Measurements from ENCODE around the gene EPS8L3.

EPS8L3 gene

DNA sequence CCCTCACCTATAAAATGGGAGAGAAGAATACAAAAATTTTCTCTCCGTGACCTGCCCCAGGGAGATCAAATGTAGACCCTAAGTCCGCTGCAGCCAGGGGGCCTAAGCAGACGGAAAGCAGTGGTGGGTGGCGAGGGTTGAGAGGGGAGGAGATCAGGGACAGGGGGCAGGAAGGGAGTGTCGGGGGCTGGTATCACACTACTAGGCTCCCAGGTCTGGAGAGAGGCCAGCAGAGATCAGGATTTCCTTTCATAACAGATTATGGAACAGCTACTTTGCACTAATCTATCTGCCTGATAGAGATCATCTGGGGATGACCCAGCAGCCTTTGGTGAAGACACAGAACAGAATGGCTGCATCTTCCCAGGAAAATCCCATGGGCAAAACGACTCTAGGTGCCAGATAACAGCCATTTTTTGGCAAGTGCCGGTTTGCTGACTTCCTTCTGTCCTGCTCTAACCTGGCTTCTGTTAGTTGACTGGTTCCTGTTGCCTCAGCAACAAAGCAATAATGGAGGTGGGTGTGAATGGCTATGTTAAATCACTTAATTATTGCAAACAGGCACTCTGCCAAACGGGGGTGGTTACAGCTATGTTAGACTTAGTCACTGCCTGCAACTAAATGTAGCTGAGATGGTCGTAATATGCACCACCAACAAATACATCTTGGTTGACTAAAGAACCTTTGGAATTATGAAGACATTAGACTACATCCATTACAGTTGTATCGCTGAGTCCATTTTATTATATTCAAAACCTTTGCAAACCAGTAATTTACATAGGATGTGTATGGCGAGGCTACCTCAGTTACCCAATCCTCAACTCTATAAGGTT lies 30.0 kb upstream of the EPS8L3 start:
- peak; percentile 95 for DNase-seq

DNA sequence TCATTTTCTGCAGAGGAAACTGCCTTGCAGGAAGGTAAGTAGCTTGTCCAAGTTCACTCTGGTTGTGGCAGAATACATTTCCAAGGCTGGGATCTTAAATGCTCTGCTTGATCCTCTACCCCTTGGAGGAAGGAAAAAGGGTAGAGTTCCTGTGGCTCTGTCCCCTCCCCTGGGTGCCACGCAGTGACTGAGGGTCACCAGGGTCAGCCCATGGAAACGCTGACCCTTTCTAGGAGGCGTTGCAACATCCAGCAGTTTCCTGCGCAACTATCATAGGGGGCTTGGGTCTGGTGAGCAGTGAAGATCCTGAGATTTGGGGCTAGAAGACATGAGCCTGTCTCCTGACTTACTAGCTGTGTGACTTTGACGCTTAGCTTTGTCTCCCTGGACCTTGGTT lies 29.4 kb upstream of the EPS8L3 start:
- DNase-seq, result peak; percentile 41

DNA sequence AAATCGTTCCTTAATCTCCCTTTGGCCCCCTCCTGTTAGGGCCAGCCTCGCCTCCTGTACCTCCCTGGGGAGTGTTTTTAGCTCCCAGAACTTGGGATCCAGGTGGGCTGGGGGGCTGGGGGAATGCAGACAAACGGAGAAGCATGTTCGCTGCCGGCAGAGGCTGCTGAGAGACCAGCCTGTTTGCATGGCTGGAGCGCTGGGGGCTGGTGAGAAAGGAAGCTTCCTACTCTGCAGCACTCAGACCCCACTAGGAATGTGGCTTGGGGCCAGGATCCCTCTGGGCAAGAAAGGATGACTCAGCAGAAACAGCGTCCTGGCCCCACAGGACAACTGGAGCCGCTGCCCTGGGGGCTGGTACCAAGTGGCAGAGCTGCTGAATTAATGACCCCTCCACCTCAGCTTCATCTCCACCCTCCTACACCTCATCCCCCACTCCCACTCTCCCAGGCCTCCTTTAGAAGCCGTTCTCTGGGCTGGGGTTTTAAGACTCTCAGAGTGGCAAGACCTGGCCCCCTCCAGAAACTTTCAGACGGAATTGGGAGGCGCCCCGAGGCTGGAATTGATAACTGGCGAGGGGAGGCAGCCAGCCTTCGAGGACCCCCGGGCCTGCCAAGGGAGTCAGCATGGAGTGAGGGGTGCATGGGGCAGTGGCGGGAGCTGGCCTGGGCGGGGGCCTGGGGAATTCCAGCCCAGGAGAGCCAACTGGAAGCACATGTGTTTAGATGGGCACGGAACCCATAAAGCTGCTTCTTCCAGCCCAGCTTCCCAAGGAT lies 28.5 kb upstream of the EPS8L3 start:
- peak; percentile 94 for DNase-seq

DNA sequence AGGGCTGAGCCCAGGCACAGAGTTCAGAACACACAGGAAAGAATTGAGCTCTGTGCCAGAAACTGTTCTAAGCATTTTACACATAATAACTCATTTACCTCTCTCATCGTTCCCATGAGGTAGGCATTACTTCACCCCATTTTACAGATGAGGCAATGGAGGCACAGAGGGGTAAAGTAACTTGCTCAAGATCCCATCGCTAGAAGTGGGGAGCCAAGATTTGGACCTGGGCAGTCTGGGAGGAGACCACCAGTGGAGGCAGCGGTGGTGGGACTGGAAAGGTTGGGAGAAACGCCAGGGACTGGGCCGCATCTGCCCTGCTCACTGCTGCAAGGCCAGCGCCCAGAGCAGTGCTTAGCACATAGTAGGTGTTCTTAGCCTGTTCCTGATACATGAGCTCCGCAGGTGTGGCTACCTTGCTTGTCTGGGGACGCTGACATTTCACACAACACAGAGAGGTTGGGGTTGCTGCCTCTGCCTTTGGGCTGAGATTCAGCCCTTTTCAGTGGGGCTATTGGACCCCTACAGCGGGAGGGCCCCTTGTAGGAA lies 27.8 kb upstream of the EPS8L3 start:
- DNase-seq, result no peak

DNA sequence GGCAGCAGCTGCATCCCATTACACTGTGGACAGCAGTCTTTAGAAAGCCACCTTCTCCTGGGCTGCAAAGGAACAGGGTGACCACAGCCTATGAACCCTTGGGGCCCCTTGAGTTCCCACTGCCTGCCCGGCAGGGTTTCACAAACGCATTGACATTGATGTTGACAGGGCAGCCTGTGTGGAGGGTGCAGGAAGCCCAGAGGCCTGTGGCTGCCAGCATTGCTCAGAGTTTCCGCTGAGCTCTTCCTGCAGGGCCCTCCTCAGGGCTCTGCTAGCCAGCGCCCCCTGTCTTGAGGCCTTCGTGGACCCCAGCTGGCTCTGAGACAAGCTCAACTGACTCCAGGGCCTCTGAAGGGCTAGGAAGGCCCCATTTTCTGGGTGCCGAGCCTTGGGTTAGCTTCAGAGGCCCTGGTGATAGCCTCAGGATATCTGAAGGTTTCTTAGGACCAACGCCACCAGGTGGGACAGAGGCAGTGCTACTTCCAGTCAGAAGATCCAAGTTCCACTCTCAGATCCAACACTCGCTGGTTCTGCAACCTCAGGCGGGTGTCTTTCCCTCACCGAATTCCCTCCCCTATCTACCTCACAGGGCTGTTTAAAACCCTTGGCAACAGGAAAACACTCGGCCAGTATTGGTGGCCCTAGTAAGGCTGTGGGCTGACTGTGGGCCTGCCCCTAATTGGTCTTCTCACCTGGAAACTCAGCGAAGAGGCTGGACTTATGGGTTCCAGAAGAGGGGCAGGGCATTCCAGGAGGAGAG lies 27.2 kb upstream of the EPS8L3 start:
- DNase-seq, result no peak

DNA sequence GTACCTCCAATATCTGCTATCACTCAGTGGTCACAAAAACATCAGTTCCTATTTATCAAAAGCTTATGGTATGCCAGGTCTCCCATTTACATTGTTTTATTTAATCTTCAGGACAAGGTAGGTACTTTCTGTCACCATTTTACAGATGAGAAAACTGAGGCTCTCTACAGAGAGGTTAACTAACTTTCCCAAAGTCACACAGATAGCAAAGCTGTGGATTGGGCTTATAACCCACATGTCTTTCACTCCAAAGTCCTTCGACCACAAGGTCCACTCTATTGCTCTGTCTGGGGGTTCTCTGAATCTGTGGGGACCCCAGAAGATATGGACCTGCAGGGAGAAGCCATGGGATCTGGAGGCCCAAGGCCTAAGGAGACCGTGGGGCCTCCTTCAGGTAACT lies 26.6 kb upstream of the EPS8L3 start:
- DNase-seq, result no peak

DNA sequence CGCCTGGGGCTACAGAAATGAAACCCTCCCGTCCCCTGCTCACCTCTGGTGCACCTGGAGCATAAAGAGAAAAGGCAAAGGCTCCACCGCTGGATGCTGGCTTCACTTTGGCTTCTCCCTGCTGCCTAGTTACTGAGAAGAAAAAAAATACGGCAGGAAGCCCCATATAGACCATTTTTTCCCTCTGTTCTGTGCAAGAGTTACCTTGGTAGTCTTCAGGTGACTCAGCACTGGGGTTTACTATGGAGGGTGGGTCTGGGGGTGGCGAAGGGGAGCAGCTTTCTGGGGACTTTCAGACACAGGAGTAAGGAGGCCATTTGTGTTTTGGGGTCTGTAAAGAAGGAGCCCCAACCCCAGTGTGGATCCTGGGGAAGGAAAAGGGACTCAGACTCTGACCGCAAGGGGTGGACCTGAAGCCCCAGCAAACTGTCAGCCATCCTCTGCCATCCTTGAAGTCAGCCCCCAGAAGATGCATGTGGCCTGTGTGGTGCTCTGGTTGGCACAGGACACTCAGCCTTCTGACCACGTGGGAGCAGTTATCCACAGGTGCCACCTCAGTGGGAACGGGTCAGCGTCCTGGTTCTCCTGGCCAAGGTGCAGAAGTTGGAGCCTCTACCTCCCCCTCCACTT lies 25.9 kb upstream of the EPS8L3 start:
- DNase-seq, result no peak

DNA sequence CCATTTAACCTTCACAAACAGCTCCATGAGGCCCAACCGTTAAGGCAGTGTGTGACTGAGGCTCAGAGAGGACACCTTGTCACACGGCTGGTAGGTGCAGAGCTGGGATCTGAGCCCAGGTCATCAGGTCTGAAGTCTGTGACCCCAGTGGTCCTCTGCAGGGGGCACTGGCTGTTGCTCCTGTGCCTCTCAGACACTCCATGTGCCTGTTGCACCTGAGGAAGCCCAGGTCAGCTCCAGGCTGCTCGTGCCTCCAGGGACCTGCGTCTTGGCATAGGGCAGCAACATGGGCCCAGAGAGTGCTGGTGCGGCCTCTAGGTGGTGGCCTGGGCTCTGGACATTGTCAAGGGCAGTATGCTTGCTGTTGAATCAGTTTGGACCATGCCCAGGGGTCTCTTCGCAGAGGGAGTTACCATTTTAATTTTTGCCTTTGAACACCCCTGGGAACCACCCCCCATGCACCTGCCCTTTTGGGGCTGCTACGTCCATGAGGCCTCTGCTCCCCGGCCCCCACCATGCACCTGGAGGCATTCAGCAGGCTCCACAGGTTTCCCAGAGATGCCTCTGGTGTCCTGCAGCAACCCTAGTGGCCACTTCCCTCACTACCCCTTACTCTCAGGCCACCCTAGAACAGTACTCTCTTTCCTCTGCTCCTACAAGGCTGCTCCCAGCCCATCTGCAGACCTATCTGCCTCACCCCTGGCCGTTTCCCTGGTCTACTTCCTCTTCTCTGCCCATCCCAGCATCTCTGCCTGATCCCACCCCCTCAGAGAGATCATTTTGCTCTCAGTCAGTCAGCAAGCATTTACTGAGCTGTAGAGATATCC lies 25.2 kb upstream of the EPS8L3 start:
- DNase-seq, result no peak

DNA sequence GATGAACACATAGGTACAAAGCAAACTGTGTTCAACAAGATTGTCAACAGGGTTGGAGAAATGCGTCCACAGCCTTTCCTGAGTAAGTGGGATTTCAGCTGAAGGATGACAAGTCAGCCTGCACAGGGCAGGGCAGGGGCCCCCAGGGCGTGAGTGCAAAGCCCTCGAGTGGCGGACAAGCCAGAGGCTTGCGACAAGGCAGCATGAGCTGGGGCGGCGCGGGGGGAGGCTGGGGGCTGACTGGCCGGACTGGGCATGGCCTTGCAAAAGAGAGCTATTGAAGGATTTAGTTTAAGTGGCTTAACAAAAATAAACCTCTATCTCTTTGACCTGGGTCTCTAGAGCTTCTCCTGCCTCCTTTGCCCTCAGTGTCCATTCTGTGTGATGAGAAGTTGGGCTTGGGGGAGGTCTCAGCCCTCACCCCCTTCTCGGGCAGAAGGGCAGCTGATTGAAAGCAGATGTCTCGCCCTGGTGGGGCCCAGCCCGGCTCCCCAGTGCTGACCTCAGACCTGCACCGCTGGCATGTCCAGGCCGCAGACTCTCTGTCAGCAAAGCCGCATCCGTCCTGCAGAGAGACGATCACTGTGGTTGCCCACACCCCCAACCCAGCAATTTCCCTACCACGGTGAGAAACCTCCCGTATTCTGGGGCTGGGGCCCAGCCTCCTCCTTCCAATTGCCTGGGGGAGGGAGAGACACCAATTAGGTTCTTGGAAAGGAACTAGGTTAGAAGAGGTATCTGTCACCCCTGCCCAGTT lies 24.3 kb upstream of the EPS8L3 start:
- no peak for DNase-seq

DNA sequence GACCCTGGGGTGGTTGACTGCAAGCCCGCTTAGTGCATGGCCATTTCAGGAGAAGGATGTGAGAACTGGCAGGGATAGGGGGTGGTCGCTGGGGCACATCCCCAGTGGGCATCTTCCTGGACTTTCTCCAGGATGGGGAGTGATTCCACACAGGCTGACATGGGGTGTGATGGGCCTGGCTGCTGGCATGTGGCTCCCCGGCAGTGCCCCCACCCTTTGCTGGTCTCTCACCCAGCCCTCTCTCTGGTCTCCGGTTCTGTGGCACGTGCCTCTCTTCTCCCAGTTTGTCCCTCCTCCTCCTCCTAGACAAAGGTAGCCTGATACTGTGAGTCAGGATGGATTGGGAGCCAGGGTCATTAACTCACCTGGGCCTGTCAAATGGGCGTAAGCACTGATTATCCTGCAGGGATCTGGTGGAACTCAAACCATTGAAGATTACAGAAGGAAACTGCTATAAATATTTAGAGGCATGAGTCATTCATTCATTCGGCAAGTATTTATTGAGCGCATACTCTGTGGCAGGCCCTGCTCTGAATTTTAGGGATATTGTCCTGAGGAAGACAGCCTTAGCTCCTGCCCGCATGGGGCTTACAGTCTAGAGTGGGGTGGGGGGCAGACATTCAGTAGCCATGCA lies 23.6 kb upstream of the EPS8L3 start:
- DNase-seq, result no peak

DNA sequence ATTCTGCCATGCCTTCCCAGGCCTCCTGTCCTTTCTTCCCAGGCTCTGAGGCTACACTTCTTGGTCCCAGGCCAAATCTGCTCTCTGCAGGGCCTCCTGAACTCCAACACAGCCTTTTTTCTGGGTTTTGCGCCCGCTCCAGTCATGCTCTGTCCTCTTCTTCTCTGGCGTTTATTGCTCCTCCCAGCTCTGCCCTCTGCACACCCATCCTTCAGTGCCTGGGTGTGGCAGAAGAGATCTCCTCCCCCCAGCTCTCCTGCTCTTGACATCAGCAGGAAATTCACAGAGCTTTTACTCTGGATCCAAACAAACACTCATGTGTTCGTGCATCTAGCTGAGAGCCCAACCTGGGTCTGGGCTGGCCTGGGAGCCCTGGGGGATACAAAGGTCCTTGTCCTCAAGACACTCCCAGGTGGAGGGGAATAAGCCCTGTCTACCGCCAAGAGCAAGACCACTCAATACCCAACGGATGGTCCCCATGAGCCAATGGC lies 22.9 kb upstream of the EPS8L3 start:
- no peak for DNase-seq

DNA sequence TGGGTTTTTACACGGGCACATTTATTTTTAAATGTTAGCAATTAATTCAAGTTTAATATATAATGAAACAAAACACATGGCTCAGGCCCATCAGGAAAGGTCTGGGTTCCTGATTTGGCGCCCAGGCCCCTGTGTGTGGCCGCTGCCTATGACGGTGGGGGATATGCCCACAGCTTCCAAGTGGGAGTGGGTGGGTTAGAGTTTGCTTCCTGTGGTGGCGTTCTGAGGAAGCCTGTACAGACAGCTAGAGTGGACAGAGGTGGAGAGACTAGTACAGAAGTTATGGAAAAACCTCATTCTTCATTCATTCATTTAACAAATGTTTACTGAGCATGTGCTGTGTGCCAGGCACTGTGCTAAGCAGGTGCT lies 22.4 kb upstream of the EPS8L3 start:
- DNase-seq, result no peak

DNA sequence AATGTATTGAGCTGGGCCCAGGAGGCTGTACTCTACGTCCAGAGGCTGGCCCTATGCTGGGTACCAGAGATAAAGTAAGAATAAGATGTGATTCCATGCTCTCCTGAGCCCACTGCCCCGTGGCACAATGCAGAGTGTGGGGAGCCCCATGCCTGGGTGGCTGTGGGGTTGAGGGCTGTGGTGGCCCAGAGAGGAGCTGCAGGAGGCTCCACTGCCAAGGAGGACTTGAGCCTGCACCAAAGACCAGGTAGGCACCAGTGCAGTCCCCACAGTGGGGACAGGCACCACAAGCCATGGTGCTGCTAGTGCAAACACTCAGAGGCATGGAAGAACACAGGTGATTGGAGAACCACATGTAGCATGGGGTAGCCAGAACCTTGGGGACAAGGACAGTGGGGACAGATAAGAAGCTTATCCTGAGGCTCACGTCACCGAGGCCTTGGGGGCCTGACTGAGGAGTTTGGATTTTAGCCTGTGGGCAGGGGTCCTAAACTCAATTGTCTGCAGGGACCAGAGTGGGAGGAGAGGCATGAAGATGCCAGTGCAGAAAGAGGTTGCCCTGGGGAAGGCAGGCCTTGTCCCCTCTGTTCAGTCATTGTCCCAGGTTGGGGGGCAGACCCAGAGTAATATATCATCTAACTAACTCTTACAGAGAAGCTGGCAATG lies 21.9 kb upstream of the EPS8L3 start:
- DNase-seq, result no peak

DNA sequence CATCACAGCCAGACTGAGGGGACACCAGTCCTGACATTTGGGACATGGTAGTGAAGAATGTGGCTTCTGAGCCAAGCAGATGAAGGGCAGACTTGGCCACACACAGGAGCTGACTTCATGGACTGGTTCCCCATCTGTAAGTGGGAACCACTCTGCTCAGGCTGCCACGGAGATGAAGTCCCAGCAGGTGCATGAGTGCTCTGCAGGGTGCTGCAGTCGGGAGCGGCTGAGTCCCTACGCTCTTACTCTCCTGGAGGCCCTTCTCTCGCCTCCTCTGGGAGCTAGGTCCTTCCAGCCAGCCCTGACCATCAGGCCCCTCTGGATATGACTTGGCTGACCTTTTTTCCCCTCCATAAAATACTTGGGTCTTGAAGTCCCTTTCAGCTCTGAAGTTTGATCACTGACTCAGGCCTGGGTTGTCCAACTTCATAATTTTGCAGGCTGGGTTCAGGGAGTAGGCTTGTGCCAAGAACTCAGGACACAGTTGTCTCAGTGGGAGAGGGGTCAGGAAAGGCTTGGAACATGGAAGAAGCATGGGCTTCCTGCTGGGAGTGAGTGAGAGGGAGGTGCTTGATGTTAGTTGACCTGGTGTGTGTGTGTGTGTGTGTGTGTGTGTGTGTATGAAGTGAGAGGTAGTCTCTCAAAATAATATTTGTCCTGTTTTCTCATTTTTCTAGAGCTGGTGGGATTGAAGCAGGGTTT lies 21.0 kb upstream of the EPS8L3 start:
- DNase-seq, result no peak

DNA sequence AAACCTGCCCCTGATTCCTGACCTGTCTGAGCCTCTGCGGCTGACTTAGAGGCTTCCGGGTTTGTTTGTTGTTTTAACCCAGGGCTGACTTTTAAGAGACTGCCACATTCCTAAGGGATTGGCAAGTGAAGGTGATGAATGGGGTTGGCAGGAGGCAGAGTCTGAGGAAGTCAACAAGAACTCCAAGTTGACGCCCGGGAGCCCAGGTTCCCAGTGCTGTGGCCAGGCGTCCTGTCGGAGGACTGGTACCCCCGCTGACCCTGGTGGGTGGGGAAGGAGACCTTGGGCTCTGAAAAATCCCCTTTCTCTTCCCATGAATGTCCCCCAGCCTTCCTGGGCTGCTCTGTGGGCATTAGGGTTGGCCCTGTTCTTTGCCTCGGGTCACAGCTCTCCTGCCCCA lies 19.7 kb upstream of the EPS8L3 start:
- peak; percentile 87 for DNase-seq

DNA sequence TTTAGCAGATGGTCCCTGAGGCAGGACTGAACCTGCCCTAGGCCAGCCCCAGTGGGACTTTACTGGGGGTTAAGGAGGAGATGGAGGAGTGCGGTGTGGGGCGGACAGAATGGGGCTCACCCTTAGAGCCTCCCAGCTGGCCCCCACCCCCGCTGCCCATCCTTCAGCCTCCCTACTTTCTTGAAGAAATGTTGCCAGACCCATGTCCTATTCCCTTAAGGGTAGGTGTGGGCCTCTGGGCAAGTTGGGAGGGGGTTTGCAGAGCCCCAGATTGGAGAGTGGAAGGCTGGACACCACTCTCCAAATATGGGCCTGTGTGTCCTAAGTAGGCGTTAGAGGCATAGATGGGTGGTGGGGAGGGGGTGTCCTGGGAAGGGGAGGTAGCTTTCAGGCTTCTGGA lies 19.2 kb upstream of the EPS8L3 start:
- DNase-seq, result no peak

DNA sequence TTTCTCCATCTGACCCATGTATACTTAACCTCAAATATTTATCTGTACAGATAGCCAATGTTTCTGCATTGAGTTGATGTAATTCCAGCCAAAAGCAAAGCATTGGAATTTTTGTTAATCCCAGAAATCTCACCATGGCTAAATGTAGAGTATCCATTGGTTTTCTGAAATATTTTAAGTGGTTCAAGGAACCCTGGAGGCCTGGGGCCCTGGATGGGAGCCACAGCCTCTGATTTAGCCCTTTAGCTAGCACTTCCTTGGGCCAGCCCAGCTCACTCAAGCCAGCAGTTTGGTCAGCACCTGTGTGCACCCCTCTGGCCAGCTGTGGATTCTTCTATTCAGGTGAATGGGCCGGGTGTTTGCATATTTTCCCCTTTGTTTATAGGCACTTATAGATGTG lies 18.8 kb upstream of the EPS8L3 start:
- DNase-seq, result no peak

DNA sequence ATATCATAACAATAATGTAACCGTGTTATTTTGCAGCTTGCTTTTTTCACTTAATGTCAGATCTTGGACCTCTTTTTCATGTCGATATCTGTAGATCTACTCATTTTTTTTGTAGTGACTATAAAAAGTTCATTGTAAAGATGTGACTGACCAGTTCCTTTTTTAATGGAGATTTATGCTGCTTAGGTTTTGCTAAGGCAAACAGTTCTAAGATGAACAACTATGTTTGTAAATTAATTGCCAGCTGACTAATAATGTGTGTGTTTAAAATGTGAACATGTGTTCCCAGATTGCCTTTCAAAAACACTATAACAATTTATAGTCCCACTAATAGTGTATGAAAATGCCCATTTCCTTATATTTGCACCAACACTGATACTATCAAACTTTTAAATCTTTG lies 18.1 kb upstream of the EPS8L3 start:
- DNase-seq, result no peak

DNA sequence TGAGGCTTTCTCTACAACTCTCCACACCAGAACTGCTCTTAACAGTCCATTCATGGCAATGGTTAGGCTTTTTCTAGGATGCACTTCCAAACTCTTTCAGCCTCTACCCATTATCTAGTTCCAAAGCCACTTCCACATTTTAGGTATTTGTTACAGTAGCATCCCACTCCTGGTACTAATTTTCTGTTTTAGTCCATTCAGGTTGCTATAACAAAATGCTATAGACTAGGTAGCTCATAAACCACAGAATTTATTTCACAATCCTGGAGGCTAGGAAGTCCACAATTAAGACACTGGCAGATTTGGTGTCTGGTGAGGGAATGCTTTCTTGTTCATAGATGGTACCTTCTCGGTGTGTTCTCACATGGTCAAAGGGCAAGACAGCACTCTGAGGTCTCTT lies 17.3 kb upstream of the EPS8L3 start:
- no peak for DNase-seq
